Neural cell (in vitro differentiated cells): ENCODE measurements around the gene PARL.

Source experiments
- CTCF ChIP-seq: fragments of 450-650 bp; IDR thresholded peaks from 2 replicates; pipeline ENCODE4 v1.5.1; 2014; ENCODE audit warnings: antibody characterized with exemption, mild to moderate bottlenecking, moderate library complexity; ENCODE audit not compliant: poor library complexity, severe bottlenecking
- POLR2AphosphoS5 ChIP-seq: IDR thresholded peaks from 2 replicates; pipeline ENCODE4 v1.6.1; 2012
- RAD21 ChIP-seq: fragments of 450-650 bp; conservative IDR thresholded peaks from 2 replicates; pipeline ENCODE4 v1.6.1; 2014; ENCODE audit warnings: antibody characterized with exemption, mild to moderate bottlenecking, moderate library complexity
- SMC3 ChIP-seq: fragments of 450-650 bp; conservative IDR thresholded peaks from 2 replicates; pipeline ENCODE4 v1.6.1; 2014; ENCODE audit warnings: antibody characterized with exemption, mild to moderate bottlenecking, moderate library complexity; ENCODE audit not compliant: poor library complexity
- TAF1 ChIP-seq: IDR thresholded peaks from 2 replicates; pipeline ENCODE4 v1.6.1; 2012; ENCODE audit warnings: low read depth

DNA sequence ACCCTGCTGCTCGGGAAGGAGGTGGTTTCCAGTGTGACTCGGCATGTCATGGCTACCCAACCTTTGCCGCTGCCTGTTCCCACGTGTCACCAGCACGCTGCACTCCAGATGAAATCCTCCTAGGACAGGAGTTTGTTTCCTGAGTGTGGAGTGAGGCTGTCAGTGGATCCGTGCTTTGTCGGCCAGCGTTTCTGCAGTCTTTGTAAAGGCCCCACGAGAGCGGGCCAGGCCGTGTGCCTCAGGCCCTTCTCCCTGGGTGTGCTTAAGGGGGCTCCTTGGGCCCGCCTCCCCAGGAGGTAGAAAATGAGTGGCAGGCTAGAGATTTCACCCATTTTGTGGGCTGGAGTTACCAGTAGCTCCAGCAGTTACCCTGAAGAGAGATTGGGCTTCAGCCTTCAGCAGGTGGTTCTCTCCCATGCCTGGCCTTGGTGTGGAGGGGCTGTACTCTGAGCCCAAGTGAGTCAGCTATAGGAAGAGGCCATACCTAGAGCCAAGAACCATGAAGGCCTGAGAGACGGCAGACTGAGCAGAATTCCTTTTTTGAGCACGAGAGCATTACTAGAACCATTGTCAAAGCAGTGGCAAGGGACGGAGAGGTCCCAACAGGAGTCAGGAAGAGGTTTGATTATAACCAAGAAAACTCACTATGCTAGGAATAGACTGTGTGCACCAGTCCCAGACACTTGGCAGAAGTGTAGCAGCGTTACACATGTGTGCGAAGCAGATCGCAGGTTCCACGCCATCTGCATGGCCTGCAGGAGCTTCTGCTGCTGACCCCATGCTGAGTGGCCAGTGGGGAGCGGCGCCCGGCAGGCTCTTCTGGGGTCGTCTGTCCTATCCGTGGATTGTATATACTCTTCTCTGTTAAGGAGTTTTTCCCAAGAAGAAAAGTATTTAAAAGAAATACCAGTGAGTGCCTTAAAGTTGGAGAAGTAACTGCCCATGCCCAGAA is 73.8 kb downstream of the PARL start:
- TF ChIP-seq CTCF (no peak), SMC3 (no peak), RAD21 (no peak), TAF1 (no peak), POLR2AphosphoS5 (no peak)
